Measurements from ENCODE around the gene CCM2. TPM values are rescaled to one million over a fixed set of nuclear protein-coding genes. Genes with fewer than 3 reads are reported as not detected.

CCM2 gene
- polyA plus RNA-seq, 12 donors, result 33.7 to 43.4 (median 38.3) TPM; not detected in 1

DNA sequence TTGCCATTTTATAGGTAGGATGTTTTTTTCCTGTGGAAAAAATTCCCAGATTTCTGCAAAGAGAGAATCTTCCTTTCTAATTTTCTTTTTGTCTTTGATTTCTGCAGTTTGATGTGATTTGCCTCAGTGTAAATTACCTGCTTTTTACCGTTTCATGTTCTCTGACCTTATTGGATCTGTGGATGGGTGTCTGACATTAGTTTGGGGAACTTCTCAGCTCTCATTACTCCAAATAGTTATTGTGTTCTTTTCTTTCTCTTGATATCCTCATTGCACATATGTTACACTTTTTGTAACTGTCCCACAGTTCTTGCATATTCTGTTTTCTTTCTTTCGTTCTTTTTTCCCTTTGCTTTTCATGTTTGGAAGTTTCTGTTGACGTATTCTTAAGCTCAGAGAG is 60.3 kb downstream of the CCM2 start:
- DNase-seq, result no peak

DNA sequence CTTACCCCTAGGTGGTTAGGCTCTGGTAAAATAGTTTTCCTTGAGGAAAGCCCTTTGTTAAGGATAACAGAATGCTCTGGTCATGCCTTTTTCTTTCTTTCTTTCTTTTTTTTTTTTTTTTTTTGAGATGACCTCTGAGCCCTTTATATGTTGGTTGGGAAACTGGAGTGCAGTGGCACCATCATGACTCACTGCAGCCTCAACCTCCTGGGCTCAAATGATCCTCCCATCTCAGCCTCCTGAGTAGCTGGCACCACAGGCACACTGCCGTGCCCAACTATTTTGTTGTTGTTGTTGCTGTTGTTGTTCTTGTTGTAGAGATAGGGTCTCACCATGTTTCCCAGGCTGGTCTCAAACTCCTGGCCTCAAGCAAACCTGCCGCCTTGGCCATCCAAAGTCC is 61.4 kb downstream of the CCM2 start:
- no peak for DNase-seq

DNA sequence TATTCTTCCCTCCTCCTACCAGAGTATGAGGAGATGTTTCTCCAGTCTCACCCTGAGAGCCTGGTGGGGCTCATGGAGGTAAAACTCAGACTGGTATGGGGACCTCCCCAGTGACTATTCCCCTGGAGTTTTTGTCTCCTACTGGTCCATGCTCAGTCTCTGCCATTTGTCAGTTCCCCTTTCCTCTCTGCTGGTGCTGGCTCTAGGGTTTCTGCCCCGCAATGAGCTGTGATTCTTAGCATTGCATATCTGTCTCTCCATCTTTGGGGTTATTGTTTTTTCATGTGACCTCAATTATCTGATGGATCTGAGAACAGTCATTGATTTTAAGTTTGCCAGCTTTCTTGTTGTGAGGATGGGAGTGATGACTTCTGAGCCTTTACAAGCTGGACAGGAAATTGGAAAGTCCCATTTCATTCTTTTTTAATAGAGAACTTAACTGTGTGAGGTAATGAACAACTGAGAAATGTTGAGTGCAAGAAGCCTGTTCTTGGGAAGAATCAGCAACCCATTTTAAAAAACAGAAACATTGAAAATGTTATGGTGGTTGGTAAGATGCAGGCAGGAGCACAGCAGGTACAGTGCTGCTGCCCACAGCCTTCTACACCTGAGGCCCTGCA is 61.9 kb downstream of the CCM2 start:
- no peak for DNase-seq

DNA sequence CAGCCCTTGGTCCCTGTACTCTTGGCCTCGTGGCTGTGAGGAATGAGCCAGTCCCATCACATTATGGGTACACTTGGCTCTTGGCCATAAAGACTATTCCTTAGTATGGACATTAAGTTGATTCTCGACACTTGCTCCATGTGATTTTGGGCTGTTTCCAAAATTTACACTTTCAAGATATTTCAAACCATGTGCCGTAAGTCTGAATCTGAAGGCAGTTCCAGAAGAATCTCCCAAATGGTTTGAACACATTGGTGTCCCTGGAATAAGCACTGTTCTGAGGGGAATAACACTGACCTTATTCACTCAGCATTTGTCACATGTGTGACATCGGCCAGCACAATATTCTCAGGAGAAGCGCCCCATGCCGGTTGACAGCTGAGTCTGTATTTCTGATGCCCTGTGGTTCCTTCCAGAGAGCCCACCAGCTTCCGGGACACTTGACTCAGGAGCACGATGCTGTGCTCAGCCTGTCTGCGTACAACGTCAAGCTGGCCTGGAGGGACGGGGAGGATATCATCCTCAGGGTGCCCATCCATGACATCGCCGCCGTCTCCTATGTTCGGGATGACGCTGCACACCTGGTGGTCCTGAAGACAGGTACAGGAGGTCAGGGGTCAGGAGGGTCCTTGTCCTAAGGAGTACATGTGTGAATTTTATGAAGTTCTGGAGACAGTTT is 64.2 kb downstream of the CCM2 start:
- DNase-seq, result no peak

DNA sequence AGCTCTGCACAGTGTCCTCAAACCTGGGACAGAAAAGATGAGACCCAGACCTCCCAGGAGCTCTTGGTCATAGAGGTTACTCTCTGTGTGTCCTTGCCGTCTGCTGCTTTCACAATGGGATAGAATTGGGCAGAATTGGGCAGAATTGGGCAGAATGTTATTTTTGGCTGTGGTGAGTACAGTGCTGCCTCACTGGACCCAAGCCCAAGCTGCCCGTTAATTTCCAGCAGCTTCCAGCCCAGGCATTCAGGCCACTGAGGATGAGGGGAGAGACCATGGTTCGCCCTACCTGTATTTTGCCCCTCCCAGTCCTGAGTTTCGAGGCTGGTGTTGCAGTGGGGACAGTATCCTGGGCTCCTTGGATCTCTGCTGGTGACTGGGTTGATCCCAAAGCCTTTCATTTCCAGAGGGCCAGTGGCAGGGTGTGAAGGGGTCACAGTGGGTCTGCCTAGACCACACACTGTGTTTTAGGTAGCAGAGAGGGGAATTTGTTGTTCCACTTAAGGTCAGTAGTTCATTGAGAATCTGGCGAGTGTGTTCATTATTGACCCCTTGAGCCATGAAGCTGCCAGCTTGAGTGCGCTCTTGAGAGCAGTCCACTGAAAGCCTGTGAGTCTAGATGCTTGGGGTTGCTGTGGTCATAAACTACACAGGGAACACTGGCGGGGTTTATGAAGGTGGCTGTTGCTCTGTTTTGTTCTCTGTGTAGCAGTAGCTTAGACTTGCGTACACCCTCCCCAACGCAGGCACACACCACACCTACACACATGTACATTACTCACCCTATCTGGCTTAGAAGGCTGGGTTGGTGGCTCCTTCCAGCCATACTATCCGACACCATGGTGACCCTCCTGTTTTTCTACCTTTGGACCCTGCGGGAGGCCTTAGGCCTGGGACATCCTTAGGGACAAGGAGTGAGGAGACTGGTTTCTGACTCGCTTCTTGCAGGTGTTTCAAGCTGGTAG is 65.3 kb downstream of the CCM2 start:
- DNase-seq, result no peak

- no peak for DNase-seq
These were observed 66.4 kb downstream of the CCM2 start for GRCh38 chr7:45066409-45066808.

- DNase-seq, result no peak
These were observed 67.6 kb downstream of the CCM2 start for GRCh38 chr7:45067582-45067981.

- no peak for DNase-seq
These were observed 68.4 kb downstream of the CCM2 start for GRCh38 chr7:45068236-45069023.

GRCh38 chr7:45069444-45070253 is 69.6 kb downstream of the CCM2 start:
- no peak for DNase-seq

GRCh38 chr7:45070254-45070642 is 70.2 kb downstream of the CCM2 start:
- DNase-seq, result no peak

DNA sequence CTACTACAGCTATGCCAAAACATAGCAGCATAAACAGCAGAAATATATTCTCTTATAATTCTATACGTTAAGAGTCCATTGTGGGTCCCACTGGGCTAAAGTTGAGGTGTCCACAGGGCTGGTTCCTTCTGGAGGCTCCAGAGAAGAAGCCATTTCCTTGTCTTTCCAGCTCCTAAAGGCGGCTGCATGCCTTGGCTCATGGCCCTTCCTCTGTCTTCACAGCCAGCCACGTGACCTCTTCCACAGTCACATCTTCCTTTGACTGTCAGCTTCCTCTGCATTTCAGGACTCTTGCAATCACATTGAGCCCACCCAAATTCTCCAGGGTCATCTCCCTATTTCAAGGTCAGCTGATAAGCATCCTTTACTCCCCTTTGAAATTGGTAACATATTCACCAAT is 71.5 kb downstream of the CCM2 start:
- DNase-seq, result no peak

GRCh38 chr7:45072131-45073030 is 72.4 kb downstream of the CCM2 start:
- no peak for DNase-seq

DNA sequence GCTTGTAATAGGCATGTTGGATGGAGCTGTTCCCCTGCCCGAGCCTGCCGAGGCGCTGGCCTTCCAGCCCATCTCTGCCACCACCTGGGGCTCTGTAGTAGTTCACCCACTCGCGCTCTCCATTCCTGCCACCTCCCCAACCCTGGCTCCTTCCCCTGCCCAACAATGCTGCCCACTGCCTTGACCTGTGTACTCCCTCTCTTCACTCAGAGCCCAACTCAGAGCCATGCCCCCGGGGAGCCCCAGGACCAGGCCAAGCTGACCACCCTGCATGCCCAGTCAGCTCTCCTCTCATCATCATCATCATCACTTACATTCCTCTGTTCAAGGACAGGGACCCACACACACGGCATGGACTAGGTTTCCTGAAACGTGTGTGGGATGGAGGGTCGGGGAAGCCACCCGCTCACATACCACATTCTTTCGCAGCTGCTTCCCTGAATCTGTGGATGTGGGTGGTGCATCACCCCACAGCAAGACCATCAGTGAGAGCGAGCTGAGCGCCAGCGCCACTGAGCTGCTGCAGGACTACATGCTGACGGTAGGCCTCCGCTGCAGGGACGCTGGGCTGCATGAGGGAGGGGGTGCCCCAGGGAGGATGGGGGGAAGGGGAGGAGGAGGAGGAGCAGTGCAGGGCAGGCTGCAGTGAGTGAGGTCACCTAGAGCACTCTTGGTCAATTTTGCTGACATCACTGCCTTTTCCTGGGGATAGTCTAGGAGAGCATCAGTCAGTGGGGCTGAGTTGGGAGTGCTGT is 73.2 kb downstream of the CCM2 start:
- no peak for DNase-seq

- DNase-seq, result no peak
These were observed 74.0 kb downstream of the CCM2 start for GRCh38 chr7:45073786-45074527.

DNA sequence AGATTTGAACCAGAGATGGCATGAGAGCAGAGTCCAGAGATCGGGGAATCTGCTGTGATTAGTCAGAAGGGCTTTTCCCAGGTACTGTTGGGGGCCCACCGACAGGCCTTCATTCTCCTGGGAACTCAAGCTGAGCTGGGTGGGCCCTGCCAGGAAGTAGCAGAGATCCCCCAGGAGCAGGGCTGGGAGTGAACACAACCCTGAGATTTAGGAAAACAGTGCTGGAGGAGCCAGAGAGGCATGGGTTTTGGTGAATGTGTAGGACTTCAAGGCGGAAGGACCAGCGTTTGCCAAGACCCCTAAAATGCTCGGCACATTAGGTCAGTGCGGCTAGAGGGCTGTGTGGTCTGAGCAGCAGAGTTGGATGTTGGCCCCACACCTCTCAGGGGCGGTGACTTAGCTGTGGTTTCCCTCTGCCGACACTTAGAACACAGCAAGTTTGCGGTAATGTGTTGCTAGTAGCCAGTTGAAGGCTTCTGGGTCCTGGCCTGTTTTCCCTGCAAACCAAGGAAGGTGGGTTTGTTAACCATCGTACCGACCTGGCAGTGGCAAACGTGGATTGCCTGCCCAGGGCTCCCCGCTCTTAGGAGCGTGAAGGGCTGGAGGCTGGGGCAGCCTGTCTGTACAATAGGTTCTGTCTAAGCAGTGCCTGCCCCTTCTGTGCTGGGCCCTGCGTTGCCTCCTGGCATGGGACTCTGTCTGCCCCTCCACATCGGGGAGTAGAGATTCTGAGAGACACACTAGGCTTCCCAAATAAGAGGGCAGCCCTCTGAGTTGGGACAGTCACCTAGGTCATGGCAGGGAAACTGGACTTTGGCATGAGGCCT is 74.7 kb downstream of the CCM2 start:
- no peak for DNase-seq

DNA sequence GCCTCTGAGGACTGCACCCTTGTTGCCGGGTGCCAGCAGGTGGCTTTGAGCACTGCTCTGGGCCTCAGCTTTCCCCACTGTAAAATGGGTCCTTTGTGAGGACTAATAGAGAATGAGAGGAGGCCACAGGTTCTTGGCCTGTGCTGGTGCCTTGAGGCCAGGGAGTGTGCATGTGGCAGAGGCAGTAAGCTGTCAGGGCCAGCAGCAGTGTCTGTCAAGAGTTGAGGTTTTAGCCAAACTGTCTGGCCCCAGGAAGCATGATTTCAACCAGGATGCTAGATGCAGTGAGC is 75.3 kb downstream of the CCM2 start:
- DNase-seq, result no peak
